Testis (tissue), 5 donors: ENCODE results near the gene TMEM237. TPM values are rescaled to one million over a fixed set of nuclear protein-coding genes. Genes with fewer than 3 reads are reported as not detected.

Experiments
- DNase-seq: peaks from one replicate; pipeline ENCODE4 v3.0.0-alpha.2; 2019
- H3K27ac ChIP-seq, 2 donors: fragments of 200-600 bp; sonication (generic); one replicate each; pipeline ENCODE4 v1.5.1; 2019
- H3K27me3 ChIP-seq: fragments of 200-600 bp; sonication (generic); one replicate; pipeline ENCODE4 v1.5.1; 2019
- H3K36me3 ChIP-seq: fragments of 200-600 bp; sonication (generic); one replicate; pipeline ENCODE4 v1.5.1; 2017; ENCODE audit warnings: low read depth; ENCODE audit errors: missing control alignments
- H3K4me1 ChIP-seq: fragments of 200-600 bp; sonication (generic); one replicate; pipeline ENCODE4 v1.5.1; 2019
- H3K4me3 ChIP-seq, 2 donors: fragments of 200-600 bp; sonication (generic); one replicate each; pipeline ENCODE4 v1.5.1; 2017 to 2019
- H3K9me3 ChIP-seq: fragments of 200-600 bp; sonication (generic); one replicate; pipeline ENCODE4 v1.5.1; 2017
- POLR2A ChIP-seq: fragments of 450-650 bp; IDR thresholded peaks from one replicate; pipeline ENCODE4 v1.6.1; 2017; ENCODE audit warnings: antibody characterized with exemption, mild to moderate bottlenecking, moderate library complexity
- WGBS, 2 donors: methylation state at CpG; one replicate each; pipeline ENCODE4 v1.1.5; 2018; 5-methylcytosine and 5-hydroxymethylcytosine counted together
- intact Hi-C: fragments of 100-400 bp; cut with DNase I; formaldehyde crosslinking; loops from one replicate; pipeline ENCODE4 v1.15.1; 2023; ENCODE audit warnings: low total_unique reads
- long read RNA-seq, 2 donors: transcript quantifications; one replicate each; lab custom pipeline, GENCODE V29; 2026
- polyA plus RNA-seq: library from polyadenylated mRNA; stranded (reverse); fragments of 350-450 nt; fragmentation: Illumina TruSeq; extraction: RNeasy Lipid Tissue Mini Kit (QIAGEN cat#74804); gene quantifications from one replicate; pipeline ENCODE4 v1.2.3, GENCODE V29; 2014; ENCODE audit warnings: low read depth, low replicate concordance; ENCODE audit not compliant: insufficient read depth
- total RNA-seq, 2 donors: library from RNA; depleted of rRNA; stranded (reverse); fragments of >200 nt; gene quantifications; one replicate each; pipeline ENCODE4 v1.2.3, GENCODE V29; 2016
- TF ChIP-seq, protein P1 (sequence below), 3 experiments: fragments of 450-650 bp in 2 of 3; fragments of 200-600 bp in 1 of 3; sonication (generic) in 1 of 3; IDR thresholded peaks; one replicate each; pipeline ENCODE4 v1.5.1; 2016 to 2019; ENCODE audit warnings: antibody characterized with exemption in 3 of 3, mild to moderate bottlenecking in 2 of 3, moderate library complexity in 1 of 3

Gene TMEM237, protein sequence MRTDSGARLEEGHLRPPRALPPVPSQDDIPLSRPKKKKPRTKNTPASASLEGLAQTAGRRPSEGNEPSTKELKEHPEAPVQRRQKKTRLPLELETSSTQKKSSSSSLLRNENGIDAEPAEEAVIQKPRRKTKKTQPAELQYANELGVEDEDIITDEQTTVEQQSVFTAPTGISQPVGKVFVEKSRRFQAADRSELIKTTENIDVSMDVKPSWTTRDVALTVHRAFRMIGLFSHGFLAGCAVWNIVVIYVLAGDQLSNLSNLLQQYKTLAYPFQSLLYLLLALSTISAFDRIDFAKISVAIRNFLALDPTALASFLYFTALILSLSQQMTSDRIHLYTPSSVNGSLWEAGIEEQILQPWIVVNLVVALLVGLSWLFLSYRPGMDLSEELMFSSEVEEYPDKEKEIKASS
- total RNA-seq (10 to 100 TPM; 23.0 to 25.8 TPM), polyA plus RNA-seq (21.3 TPM)
- long read RNA-seq, donor 1, full-length matches to known transcripts, result 5 of 15 reads
- long read RNA-seq, donor 1, partial matches to known transcripts, result 5 of 15 reads
- long read RNA-seq, donor 1, other reads (novel, unspliced or antisense), result 5 of 15 reads
- long read RNA-seq, donor 2, full-length matches to known transcripts, result 2 of 2 reads
- long read RNA-seq, donor 2, partial matches to known transcripts, result 0 of 2 reads
- long read RNA-seq, donor 2, other reads (novel, unspliced or antisense), result 0 of 2 reads

DNA sequence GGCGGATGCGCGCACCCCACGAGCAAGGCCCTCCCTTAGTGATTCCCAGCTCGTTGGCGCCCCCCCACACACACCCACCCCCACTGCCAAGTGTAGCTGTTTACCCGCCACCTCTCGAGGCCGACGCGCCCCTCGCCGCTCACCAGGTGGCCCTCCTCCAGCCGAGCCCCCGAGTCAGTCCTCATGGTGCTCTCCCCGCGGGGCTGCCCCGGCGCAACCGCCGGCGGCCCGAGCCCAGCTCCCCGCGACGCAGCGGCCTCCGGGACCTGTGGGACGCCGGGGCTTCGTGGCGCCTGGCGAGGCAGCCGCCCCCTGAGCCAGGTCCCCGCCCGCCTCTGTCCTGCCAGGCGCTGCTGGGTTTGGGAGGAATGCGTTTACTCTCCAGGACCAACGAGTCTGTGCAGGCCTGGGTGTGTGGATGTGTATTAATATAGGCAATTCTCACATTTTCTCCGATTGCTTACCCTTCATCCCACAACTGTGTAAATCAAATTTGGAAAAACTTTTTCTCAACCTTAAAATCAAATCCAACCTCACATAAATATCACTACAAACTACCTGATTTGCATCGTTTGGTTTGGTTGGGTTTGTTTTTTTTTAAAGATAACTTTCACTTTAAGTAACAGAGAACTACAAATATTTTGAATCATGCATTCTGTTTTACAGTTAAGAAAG lies at the start of gene TMEM237:
TSS of gene TMEM237 (minus strand) at position 288 of the 675 bp plus-strand sequence. CDS start at position 185, 103 bp downstream.
- Histone ChIP-seq H3K36me3 (no peaks in the 10 kb centered on the region), H3K4me1 (peaks cover 6% of the 10 kb centered on the region), H3K27ac (peak within 1 kb of the TSS; percentile 94), H3K9me3 (no peaks in the 10 kb centered on the region), H3K27me3 (no peaks in the 10 kb centered on the region), H3K4me3 (peak within 1 kb of the TSS; percentile 80 to 93)
- no peak for TF ChIP-seq POLR2A
- TF ChIP-seq, protein P1, sequence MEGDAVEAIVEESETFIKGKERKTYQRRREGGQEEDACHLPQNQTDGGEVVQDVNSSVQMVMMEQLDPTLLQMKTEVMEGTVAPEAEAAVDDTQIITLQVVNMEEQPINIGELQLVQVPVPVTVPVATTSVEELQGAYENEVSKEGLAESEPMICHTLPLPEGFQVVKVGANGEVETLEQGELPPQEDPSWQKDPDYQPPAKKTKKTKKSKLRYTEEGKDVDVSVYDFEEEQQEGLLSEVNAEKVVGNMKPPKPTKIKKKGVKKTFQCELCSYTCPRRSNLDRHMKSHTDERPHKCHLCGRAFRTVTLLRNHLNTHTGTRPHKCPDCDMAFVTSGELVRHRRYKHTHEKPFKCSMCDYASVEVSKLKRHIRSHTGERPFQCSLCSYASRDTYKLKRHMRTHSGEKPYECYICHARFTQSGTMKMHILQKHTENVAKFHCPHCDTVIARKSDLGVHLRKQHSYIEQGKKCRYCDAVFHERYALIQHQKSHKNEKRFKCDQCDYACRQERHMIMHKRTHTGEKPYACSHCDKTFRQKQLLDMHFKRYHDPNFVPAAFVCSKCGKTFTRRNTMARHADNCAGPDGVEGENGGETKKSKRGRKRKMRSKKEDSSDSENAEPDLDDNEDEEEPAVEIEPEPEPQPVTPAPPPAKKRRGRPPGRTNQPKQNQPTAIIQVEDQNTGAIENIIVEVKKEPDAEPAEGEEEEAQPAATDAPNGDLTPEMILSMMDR (IDR thresholded peaks at IDR 0.05), result no peak
- WGBS, 2 donors, result 1 to 2% methylated on average over 3 to 38 of the region's 41 CpGs
- intact Hi-C loops, result no loop called here
- peak; percentile 61 for DNase-seq

DNA sequence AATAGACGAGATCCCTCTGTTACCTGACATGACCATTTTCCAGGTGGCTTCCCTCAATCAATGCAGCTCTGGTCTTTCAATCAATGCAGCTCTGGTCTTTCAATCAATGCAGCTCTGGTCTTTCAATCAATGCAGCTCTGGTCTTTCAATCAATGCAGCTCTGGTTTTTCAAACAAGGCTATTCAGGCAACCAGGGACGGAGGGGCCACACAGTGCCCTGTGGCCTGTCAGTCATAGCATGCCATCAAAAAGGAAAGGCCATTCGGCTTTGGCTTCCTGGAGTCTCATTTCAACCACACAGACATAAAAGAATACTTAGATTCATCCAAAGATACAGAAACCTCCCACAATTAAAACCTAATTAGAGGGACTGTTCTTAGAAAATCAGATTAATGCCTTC lies 41.9 kb upstream of the TMEM237 start:
- no peaks in the 10 kb centered on the region for H3K27me3 ChIP-seq
- no peak overlapping the region for H3K27ac ChIP-seq
- H3K36me3 ChIP-seq, result no peaks in the 10 kb centered on the region
- H3K4me3 ChIP-seq, result no peak overlapping the region
- no peak for DNase-seq
- TF ChIP-seq POLR2A, result no peak
- TF ChIP-seq, protein P1 (IDR thresholded peaks at IDR 0.05), result no peak
- H3K9me3 ChIP-seq, result no peaks in the 10 kb centered on the region
- 88 to 95% methylated on average over 3 of the region's 3 CpGs for WGBS, 2 donors
- H3K4me1 ChIP-seq, result no peaks in the 10 kb centered on the region
- intact Hi-C loops, result no loop called here

DNA sequence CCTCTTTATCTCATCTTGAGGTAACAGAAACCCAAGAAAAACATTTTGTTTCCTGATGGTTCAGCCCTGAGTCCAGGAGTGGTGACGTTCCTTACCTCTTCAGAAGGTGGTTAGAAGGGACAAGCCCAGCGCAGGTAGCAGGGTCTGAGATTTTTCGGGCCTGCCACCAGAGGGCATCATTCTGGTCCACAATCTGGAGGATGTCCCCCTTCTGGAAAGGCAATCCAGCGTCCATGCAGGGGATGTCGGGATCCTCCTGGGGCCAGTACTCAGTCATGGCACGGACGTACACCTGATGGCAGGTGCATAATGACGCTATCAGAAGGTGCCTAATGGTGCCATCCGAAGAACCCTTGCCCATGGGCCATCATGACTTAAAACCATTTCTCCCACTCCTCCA lies 37.4 kb upstream of the TMEM237 start:
- DNase-seq, result no peak
- WGBS, 2 donors, result 50 to 66% methylated on average over 9 of the region's 9 CpGs
- Histone ChIP-seq H3K9me3 (no peaks in the 10 kb centered on the region), H3K4me1 (no peaks in the 10 kb centered on the region), H3K27me3 (no peaks in the 10 kb centered on the region), H3K27ac (no peak overlapping the region), H3K4me3 (no peak overlapping the region), H3K36me3 (no peaks in the 10 kb centered on the region)
- intact Hi-C loops, result no loop called here
- TF ChIP-seq POLR2A, result no peak
- TF ChIP-seq, protein P1 (IDR thresholded peaks at IDR 0.05), result peak in 1 of 3 experiments; percentile 14

DNA sequence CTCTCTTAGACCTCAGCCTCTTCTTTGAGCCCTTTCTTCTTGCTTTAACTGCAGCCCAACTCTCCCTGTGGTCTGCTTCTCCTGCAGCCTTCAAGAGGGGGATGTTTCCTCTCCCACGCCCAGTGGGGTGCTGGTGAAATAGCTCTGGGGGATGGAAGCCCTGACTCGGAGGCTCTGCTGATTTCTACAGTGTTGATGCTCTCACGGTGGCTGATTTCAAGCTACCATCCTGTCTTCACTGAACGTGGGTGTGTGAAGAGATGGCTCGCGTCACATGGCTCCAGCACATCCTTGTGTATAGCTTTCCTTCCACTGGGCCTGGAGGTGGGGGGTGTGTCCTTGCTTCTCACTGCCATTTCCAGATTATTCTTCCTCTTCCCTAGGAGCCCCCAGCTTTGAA lies 35.1 kb upstream of the TMEM237 start:
- 69 to 96% methylated on average over 6 of the region's 6 CpGs for WGBS, 2 donors
- Histone ChIP-seq H3K27ac (no peak overlapping the region), H3K4me1 (no peaks in the 10 kb centered on the region), H3K4me3 (no peak overlapping the region), H3K9me3 (no peaks in the 10 kb centered on the region), H3K36me3 (no peaks in the 10 kb centered on the region), H3K27me3 (no peaks in the 10 kb centered on the region)
- intact Hi-C loops, result no loop called here
- TF ChIP-seq, protein P1 (IDR thresholded peaks at IDR 0.05), result no peak
- no peak for TF ChIP-seq POLR2A
- no peak for DNase-seq
